GM18907 (cell line): ENCODE data around the gene TLE5.
"Not testable (repeated sequence)": the region's sequence is repeated elsewhere in the genome, so short reads cannot be mapped to it uniquely, and the experiment has no call there.

ENCODE experiments used
- ATAC-seq: cut with Tn5 transposase; IDR thresholded peaks from one replicate; pipeline ENCODE4 v1.9.1; 2021; ENCODE audit warnings: mild to moderate bottlenecking, moderate library complexity; ENCODE audit not compliant: unreplicated experiment

The TLE5 gene

GRCh38 chr19:3064011-3064330, 1.7 kb upstream of the TLE5 start:
- no peak for ATAC-seq

GRCh38 chr19:3061182-3062161, 823 bp downstream of the TLE5 start:
- peak; percentile 35 for ATAC-seq

- no peak for ATAC-seq
Measured at GRCh38 chr19:3060857-3061181, 1.5 kb downstream of the TLE5 start.

- ATAC-seq: no peak
Measured at GRCh38 chr19:3059653-3060052, 2.6 kb downstream of the TLE5 start.

GRCh38 chr19:3058821-3059314, 3.4 kb downstream of the TLE5 start:
- no peak for ATAC-seq

- ATAC-seq: no peak
Measured at GRCh38 chr19:3058009-3058820, 4.1 kb downstream of the TLE5 start.

GRCh38 chr19:3057275-3057714, 5.0 kb downstream of the TLE5 start:
- no peak for ATAC-seq

- ATAC-seq: no peak
Measured at GRCh38 chr19:3056417-3057088, 5.7 kb downstream of the TLE5 start.

GRCh38 chr19:3055741-3056416, 6.4 kb downstream of the TLE5 start:
- no peak for ATAC-seq

- no peak for ATAC-seq
Measured at GRCh38 chr19:3054972-3055740, 7.1 kb downstream of the TLE5 start.

- no peak for ATAC-seq
Measured at GRCh38 chr19:3054265-3054971, 7.9 kb downstream of the TLE5 start.

- ATAC-seq: no peak
Measured at GRCh38 chr19:3053780-3054179, 8.5 kb downstream of the TLE5 start.

- ATAC-seq: no peak
Measured at GRCh38 chr19:3053218-3053621, 9.1 kb downstream of the TLE5 start.

GRCh38 chr19:3050016-3050415, 12.3 kb downstream of the TLE5 start:
- not testable (repeated sequence) for ATAC-seq

- ATAC-seq: no peak
Measured at GRCh38 chr19:3049089-3049488, 13.2 kb downstream of the TLE5 start.

GRCh38 chr19:3048190-3048533, 14.1 kb downstream of the TLE5 start:
- ATAC-seq: no peak

GRCh38 chr19:3047496-3048189, 14.7 kb downstream of the TLE5 start:
- no peak for ATAC-seq

GRCh38 chr19:3046698-3047495, 15.4 kb downstream of the TLE5 start:
- ATAC-seq: no peak
